ENCODE measurements around the gene PHC2.

Gene PHC2

DNA sequence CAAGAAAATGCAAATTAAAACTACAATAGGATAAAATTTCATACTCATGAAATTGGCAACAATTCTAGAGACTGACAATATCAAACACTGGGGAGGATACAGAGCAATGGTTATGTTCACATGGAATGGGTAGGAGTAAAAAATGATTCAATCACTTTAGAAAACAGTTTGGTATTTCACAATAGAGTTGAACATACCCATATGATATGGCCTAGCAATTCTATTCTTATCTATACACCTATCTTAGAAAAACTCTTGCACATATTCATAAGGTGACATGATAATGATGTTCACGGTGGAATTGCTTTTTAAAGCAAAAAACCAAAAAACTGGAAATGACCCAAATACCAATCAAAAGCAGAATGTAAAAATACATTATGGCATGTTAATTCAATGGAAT, 28.7 kb downstream of the PHC2 start:
- TF ChIP-seq EP300 (IDR thresholded peaks at IDR 0.05; ENCODE audit: borderline replicate concordance), result no peak
- TF ChIP-seq, protein P1, sequence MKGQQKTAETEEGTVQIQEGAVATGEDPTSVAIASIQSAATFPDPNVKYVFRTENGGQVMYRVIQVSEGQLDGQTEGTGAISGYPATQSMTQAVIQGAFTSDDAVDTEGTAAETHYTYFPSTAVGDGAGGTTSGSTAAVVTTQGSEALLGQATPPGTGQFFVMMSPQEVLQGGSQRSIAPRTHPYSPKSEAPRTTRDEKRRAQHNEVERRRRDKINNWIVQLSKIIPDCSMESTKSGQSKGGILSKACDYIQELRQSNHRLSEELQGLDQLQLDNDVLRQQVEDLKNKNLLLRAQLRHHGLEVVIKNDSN (IDR thresholded peaks at IDR 0.05), result no peak
- no peak for TF ChIP-seq RAD21 (IDR thresholded peaks at IDR 0.05; ENCODE audit: low read depth)
- TF ChIP-seq FOXM1 (IDR thresholded peaks at IDR 0.05; ENCODE audit: borderline replicate concordance, low read depth), result no peak
- no peak for TF ChIP-seq EGR1 (IDR thresholded peaks at IDR 0.05)
- no peak for TF ChIP-seq TAF1 (IDR thresholded peaks at IDR 0.05; ENCODE audit: low read depth)
- TF ChIP-seq, protein P2, sequence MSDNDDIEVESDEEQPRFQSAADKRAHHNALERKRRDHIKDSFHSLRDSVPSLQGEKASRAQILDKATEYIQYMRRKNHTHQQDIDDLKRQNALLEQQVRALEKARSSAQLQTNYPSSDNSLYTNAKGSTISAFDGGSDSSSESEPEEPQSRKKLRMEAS (IDR thresholded peaks at IDR 0.05), result no peak
- TF ChIP-seq ZBTB7A (IDR thresholded peaks at IDR 0.05; ENCODE audit: low read depth), result no peak
- no peak for TF ChIP-seq CEBPB (IDR thresholded peaks at IDR 0.05)

DNA sequence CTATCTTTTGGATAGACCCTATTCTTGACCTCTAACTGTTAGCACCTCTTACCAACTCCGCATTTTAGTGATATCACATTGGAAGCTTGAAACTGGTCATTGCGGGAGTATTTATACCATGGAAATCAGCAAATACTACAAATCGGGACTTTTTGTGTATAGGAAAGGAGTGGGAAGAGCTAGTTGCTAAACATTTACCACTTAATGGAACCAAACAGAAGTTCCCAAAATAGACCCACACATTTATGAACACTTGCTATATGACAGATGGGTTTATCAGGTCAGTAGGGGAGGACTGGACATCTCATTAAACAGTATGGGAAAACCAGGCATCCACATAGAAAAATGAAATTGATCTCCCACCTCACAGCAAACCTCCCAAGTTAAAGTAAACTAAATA, 29.4 kb downstream of the PHC2 start:
- TF ChIP-seq TEAD4 (IDR thresholded peaks at IDR 0.05) (no peak), EGR1 (IDR thresholded peaks at IDR 0.05) (no peak), ZBTB7A (IDR thresholded peaks at IDR 0.05; ENCODE audit: low read depth) (no peak), FOXM1 (IDR thresholded peaks at IDR 0.05; ENCODE audit: borderline replicate concordance, low read depth) (no peak), TCF12 (IDR thresholded peaks at IDR 0.05; ENCODE audit: low read depth) (no peak)
- TF ChIP-seq, protein P1 (IDR thresholded peaks at IDR 0.05), result no peak

- no peak for TF ChIP-seq ZBTB7A (IDR thresholded peaks at IDR 0.05; ENCODE audit: low read depth)
- TF ChIP-seq CEBPB (IDR thresholded peaks at IDR 0.05), result no peak
- no peak for TF ChIP-seq FOXM1 (IDR thresholded peaks at IDR 0.05; ENCODE audit: borderline replicate concordance, low read depth)
- TF ChIP-seq EP300 (IDR thresholded peaks at IDR 0.05; ENCODE audit: borderline replicate concordance), result no peak
- TF ChIP-seq RAD21 (IDR thresholded peaks at IDR 0.05; ENCODE audit: low read depth), result no peak
- no peak for TF ChIP-seq TCF12 (IDR thresholded peaks at IDR 0.05; ENCODE audit: low read depth)
- TF ChIP-seq, protein P1 (IDR thresholded peaks at IDR 0.05), result no peak
- no peak for TF ChIP-seq TAF1 (IDR thresholded peaks at IDR 0.05; ENCODE audit: low read depth)
- TF ChIP-seq TEAD4 (IDR thresholded peaks at IDR 0.05), result no peak
- no peak for TF ChIP-seq EGR1 (IDR thresholded peaks at IDR 0.05)
- no peak for TF ChIP-seq YY1 (IDR thresholded peaks at IDR 0.05; ENCODE audit: low read depth)
These were observed 30.6 kb downstream of the PHC2 start for GRCh38 chr1:33400153-33400911.

DNA sequence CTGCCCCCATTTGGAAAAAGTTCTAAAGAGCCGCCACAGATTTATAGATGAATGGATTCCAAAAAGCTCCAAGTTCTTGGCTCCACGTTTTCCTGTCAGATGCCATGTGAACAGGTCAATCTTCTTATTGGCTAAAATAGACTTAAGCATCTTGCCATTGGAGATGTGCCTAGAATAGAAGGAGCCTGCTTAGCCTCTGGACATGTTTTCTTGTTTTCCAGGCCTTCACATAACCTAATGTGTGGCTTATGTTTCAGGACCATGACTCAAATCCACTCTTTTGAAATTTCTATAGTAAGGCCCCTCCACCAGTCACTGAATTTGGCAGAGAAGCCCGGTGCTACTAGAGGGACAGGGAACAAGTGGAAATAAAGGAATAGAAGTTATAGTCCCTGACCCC, 31.5 kb downstream of the PHC2 start:
- TF ChIP-seq RAD21 (IDR thresholded peaks at IDR 0.05; ENCODE audit: low read depth) (no peak), TAF1 (IDR thresholded peaks at IDR 0.05; ENCODE audit: low read depth) (no peak), ZBTB7A (IDR thresholded peaks at IDR 0.05; ENCODE audit: low read depth) (no peak), EGR1 (IDR thresholded peaks at IDR 0.05) (no peak), NFIC (IDR thresholded peaks at IDR 0.05) (no peak)
- TF ChIP-seq, protein P1 (IDR thresholded peaks at IDR 0.05), result no peak

- TF ChIP-seq, protein P2 (IDR thresholded peaks at IDR 0.05), result no peak
- TF ChIP-seq TAF1 (IDR thresholded peaks at IDR 0.05; ENCODE audit: low read depth), result no peak
- TF ChIP-seq ZBTB7A (IDR thresholded peaks at IDR 0.05; ENCODE audit: low read depth), result no peak
- TF ChIP-seq EGR1 (IDR thresholded peaks at IDR 0.05), result no peak
- no peak for TF ChIP-seq RAD21 (IDR thresholded peaks at IDR 0.05; ENCODE audit: low read depth)
- TF ChIP-seq, protein P1 (IDR thresholded peaks at IDR 0.05), result no peak
- TF ChIP-seq YY1 (IDR thresholded peaks at IDR 0.05; ENCODE audit: low read depth), result no peak
- TF ChIP-seq, protein P3, sequence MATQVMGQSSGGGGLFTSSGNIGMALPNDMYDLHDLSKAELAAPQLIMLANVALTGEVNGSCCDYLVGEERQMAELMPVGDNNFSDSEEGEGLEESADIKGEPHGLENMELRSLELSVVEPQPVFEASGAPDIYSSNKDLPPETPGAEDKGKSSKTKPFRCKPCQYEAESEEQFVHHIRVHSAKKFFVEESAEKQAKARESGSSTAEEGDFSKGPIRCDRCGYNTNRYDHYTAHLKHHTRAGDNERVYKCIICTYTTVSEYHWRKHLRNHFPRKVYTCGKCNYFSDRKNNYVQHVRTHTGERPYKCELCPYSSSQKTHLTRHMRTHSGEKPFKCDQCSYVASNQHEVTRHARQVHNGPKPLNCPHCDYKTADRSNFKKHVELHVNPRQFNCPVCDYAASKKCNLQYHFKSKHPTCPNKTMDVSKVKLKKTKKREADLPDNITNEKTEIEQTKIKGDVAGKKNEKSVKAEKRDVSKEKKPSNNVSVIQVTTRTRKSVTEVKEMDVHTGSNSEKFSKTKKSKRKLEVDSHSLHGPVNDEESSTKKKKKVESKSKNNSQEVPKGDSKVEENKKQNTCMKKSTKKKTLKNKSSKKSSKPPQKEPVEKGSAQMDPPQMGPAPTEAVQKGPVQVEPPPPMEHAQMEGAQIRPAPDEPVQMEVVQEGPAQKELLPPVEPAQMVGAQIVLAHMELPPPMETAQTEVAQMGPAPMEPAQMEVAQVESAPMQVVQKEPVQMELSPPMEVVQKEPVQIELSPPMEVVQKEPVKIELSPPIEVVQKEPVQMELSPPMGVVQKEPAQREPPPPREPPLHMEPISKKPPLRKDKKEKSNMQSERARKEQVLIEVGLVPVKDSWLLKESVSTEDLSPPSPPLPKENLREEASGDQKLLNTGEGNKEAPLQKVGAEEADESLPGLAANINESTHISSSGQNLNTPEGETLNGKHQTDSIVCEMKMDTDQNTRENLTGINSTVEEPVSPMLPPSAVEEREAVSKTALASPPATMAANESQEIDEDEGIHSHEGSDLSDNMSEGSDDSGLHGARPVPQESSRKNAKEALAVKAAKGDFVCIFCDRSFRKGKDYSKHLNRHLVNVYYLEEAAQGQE (IDR thresholded peaks at IDR 0.05; ENCODE audit: low read depth), result no peak
- no peak for TF ChIP-seq CREB1 (IDR thresholded peaks at IDR 0.05; ENCODE audit: low read depth)
- no peak for TF ChIP-seq FOXM1 (IDR thresholded peaks at IDR 0.05; ENCODE audit: borderline replicate concordance, low read depth)
- TF ChIP-seq TCF12 (IDR thresholded peaks at IDR 0.05; ENCODE audit: low read depth), result no peak
- TF ChIP-seq EP300 (IDR thresholded peaks at IDR 0.05; ENCODE audit: borderline replicate concordance), result no peak
- no peak for TF ChIP-seq NFIC (IDR thresholded peaks at IDR 0.05)
- no peak for TF ChIP-seq CEBPB (IDR thresholded peaks at IDR 0.05)
- no peak for TF ChIP-seq TEAD4 (IDR thresholded peaks at IDR 0.05)
These were observed 32.9 kb downstream of the PHC2 start for GRCh38 chr1:33397994-33398393.

- no peak for TF ChIP-seq TAF1 (IDR thresholded peaks at IDR 0.05; ENCODE audit: low read depth)
- no peak for TF ChIP-seq CEBPB (IDR thresholded peaks at IDR 0.05)
- TF ChIP-seq CREB1 (IDR thresholded peaks at IDR 0.05; ENCODE audit: low read depth), result no peak
- no peak for TF ChIP-seq RAD21 (IDR thresholded peaks at IDR 0.05; ENCODE audit: low read depth)
- TF ChIP-seq ZBTB7A (IDR thresholded peaks at IDR 0.05; ENCODE audit: low read depth), result no peak
- TF ChIP-seq, protein P1 (IDR thresholded peaks at IDR 0.05), result no peak
- TF ChIP-seq, protein P2 (IDR thresholded peaks at IDR 0.05), result no peak
- no peak for TF ChIP-seq FOXM1 (IDR thresholded peaks at IDR 0.05; ENCODE audit: borderline replicate concordance, low read depth)
- no peak for TF ChIP-seq YY1 (IDR thresholded peaks at IDR 0.05; ENCODE audit: low read depth)
- TF ChIP-seq EGR1 (IDR thresholded peaks at IDR 0.05), result no peak
- TF ChIP-seq, protein P3 (IDR thresholded peaks at IDR 0.05; ENCODE audit: low read depth), result no peak
- no peak for TF ChIP-seq TCF12 (IDR thresholded peaks at IDR 0.05; ENCODE audit: low read depth)
- TF ChIP-seq EP300 (IDR thresholded peaks at IDR 0.05; ENCODE audit: borderline replicate concordance), result no peak
- TF ChIP-seq NFIC (IDR thresholded peaks at IDR 0.05), result no peak
- TF ChIP-seq TEAD4 (IDR thresholded peaks at IDR 0.05), result no peak
These were observed 33.8 kb downstream of the PHC2 start for GRCh38 chr1:33397125-33397506.
